HFFc6 (cell line): ENCODE results near the gene ROMO1. TPM values are rescaled to one million over a fixed set of nuclear protein-coding genes. Genes with fewer than 3 reads are reported as not detected.
A peak's percentile ranks its signal among the peaks of the same experiment; 100 is the strongest.

Source experiments
- DNase-seq: peaks from one replicate; pipeline ENCODE4 v3.0.0-alpha.2; 2018
- H3K27ac Mint-ChIP-seq: 2 replicates; pipeline ENCODE4 v1.8.0; 2020; ENCODE audit warnings: mild to moderate bottlenecking, mixed read lengths
- H3K27me3 Mint-ChIP-seq: 2 replicates; pipeline ENCODE4 v1.8.0; 2021; ENCODE audit warnings: mild to moderate bottlenecking, moderate library complexity, mixed read lengths; ENCODE audit not compliant: insufficient read depth
- H3K36me3 Mint-ChIP-seq: 2 replicates; pipeline ENCODE4 v1.8.0; 2021; ENCODE audit warnings: low read depth, mixed read lengths
- H3K4me1 Mint-ChIP-seq: 2 replicates; pipeline ENCODE4 v1.8.0; 2020; ENCODE audit warnings: low read depth, mixed read lengths
- H3K4me3 Mint-ChIP-seq: 2 replicates; pipeline ENCODE4 v1.8.0; 2020; ENCODE audit warnings: mild to moderate bottlenecking, moderate library complexity, mixed read lengths
- H3K9me3 Mint-ChIP-seq: 2 replicates; pipeline ENCODE4 v1.8.0; 2020; ENCODE audit warnings: mild to moderate bottlenecking, mixed read lengths
- total RNA-seq, 6 experiments: library from RNA; stranded (reverse); fragmentation: NEBNext Ultra II Directional; extraction: Animal tissue kit (Norgen Biotek cat#: 25700); gene quantifications; 2 replicates in 1 of 6; 3 replicates in 5 of 6; pipeline ENCODE4 v1.2.3, GENCODE V29; 2021
- TF ChIP-seq, protein P1 (sequence below): fragments of 200-600 bp; sonication (generic); IDR thresholded peaks from 2 replicates; pipeline ENCODE4 v1.5.0; 2021; ENCODE audit warnings: antibody characterized with exemption, mild to moderate bottlenecking

The ROMO1 gene
- total RNA-seq, 6 experiments from 2014 or later, result 158 to 236 (median 195) TPM

DNA sequence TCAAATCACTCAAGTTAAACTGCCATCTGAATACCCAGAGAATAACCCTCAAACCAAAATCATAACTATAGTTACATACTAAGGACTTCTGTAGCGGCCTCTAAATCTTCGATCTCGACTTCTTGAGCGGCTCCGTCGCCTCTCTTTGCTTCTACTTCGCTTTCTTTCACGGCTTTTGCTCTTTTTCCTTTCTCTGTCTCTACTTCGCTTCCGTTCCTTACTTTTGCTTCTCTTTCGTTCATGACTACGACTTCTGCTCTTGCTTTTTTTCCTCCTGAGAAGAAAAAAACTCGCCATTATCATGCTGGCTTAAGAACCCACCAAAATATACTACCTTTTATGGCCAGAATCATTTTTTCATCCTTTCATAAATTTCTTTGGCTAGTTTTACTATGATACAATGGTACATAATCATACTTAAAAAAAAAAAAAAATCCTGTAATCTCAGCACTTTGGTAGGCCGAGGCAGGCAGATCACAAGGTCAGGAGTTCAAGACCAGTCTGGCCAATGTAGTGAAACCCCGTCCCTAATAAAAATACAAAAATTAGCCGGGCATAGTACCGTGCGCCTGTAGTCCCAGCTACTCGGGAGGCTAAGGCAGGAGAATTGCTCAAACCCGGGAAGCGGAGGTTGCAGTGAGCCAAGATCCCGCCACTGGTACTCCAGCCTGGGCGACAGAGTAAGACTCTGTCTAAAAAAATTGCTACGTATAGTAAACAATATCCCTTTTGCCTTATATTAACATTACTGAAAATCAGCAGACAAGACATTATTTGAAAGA is 32.8 kb downstream of the ROMO1 start:
- H3K27me3 Mint-ChIP-seq, result peaks cover 8% of the 10 kb centered on the region
- H3K4me1 Mint-ChIP-seq, result peaks cover 48% of the 10 kb centered on the region
- TF ChIP-seq, protein P1, sequence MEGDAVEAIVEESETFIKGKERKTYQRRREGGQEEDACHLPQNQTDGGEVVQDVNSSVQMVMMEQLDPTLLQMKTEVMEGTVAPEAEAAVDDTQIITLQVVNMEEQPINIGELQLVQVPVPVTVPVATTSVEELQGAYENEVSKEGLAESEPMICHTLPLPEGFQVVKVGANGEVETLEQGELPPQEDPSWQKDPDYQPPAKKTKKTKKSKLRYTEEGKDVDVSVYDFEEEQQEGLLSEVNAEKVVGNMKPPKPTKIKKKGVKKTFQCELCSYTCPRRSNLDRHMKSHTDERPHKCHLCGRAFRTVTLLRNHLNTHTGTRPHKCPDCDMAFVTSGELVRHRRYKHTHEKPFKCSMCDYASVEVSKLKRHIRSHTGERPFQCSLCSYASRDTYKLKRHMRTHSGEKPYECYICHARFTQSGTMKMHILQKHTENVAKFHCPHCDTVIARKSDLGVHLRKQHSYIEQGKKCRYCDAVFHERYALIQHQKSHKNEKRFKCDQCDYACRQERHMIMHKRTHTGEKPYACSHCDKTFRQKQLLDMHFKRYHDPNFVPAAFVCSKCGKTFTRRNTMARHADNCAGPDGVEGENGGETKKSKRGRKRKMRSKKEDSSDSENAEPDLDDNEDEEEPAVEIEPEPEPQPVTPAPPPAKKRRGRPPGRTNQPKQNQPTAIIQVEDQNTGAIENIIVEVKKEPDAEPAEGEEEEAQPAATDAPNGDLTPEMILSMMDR, result no peak
- DNase-seq, result no peak
- H3K9me3 Mint-ChIP-seq, result peaks cover 5% of the 10 kb centered on the region; the same call in 1 of the 2 replicates
- H3K4me3 Mint-ChIP-seq, result peak overlapping the region; percentile 67; the same call in 1 of the 2 replicates
- H3K36me3 Mint-ChIP-seq, result peaks cover 45% of the 10 kb centered on the region
- peak overlapping the region; percentile 49; the same call in 1 of the 2 replicates for H3K27ac Mint-ChIP-seq

DNA sequence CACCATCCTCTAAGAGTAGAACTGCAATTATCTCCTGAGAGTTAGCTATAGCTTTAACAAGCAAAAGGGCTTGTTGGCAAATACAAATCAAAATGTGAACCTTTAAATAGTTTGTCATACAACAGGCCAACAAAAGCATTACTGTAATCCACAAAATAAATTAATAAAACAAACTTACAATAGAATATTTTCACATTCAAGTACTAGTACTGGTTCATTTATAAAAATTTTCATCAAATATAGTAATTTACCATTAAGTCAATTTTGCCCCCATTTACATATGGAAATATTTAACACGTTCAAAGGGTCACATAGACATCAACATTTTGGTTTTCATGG is 33.4 kb downstream of the ROMO1 start:
- Mint-ChIP-seq H3K27me3 (peaks cover 8% of the 10 kb centered on the region), H3K36me3 (peaks cover 45% of the 10 kb centered on the region), H3K4me3 (no peak overlapping the region; the same call in 1 of the 2 replicates), H3K27ac (peak overlapping the region; percentile 48), H3K9me3 (peaks cover 5% of the 10 kb centered on the region; the same call in 1 of the 2 replicates), H3K4me1 (peaks cover 48% of the 10 kb centered on the region)
- no peak for DNase-seq
- TF ChIP-seq, protein P1, result no peak

- peaks cover 5% of the 10 kb centered on the region; the same call in 1 of the 2 replicates for H3K9me3 Mint-ChIP-seq
- H3K27me3 Mint-ChIP-seq, result peaks cover 8% of the 10 kb centered on the region; the same call in 1 of the 2 replicates
- H3K36me3 Mint-ChIP-seq, result peaks cover 59% of the 10 kb centered on the region
- DNase-seq, result no peak
- H3K4me3 Mint-ChIP-seq, result peak overlapping the region; percentile 18
- TF ChIP-seq, protein P1, result no peak
- peaks cover 60% of the 10 kb centered on the region for H3K4me1 Mint-ChIP-seq
- H3K27ac Mint-ChIP-seq, result peak overlapping the region; percentile 14; the same call in 1 of the 2 replicates
Measured at GRCh38 chr20:35734374-35734773, 35.2 kb downstream of the ROMO1 start.

DNA sequence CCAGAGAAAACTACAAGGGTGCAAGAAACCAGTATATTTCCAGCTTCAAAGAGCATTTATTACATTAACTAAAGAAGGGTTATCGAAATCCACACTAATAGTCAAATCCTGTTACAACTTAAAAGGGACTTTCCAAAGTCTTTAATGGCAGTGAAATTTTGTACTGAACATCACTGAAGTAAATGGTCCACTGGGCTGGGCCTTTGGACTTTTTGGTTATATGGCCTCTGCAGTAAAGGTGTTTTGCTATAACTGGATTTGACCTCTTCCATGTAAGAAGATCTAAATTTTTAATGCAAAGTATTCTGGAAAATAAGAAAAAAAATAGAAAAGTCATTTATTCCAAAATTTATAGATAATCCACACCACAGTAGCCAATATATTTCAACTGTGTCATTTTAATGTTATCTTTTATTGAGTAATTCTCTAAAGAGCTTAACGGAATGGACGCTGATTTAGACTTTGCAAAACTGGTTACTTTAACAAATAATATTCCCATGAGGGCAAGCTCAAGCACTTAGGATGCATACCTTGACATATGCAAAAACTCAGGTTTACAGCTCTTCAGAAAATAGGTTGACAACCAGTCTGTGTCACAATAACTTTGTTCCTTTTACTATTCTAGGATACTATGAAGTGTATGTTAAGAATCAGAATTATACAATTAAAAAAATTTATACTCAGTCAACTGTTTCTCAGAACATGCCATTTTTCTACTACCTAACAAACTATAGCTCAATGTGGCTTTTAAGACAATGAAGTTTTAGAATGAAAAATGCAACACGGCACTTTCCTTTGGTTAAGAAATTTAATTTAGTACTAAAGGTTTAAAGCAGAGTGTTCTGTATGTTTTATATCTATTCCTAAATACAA is 35.8 kb downstream of the ROMO1 start:
- TF ChIP-seq, protein P1, result no peak
- H3K9me3 Mint-ChIP-seq, result peaks cover 5% of the 10 kb centered on the region; the same call in 1 of the 2 replicates
- peaks cover 8% of the 10 kb centered on the region; the same call in 1 of the 2 replicates for H3K27me3 Mint-ChIP-seq
- H3K36me3 Mint-ChIP-seq, result peaks cover 59% of the 10 kb centered on the region
- DNase-seq, result no peak
- peaks cover 61% of the 10 kb centered on the region for H3K4me1 Mint-ChIP-seq
- H3K27ac Mint-ChIP-seq, result peak overlapping the region; percentile 14
- peak overlapping the region; percentile 18 for H3K4me3 Mint-ChIP-seq

- peaks cover 5% of the 10 kb centered on the region; the same call in 1 of the 2 replicates for H3K9me3 Mint-ChIP-seq
- peak overlapping the region; percentile 7; the same call in 1 of the 2 replicates for H3K4me3 Mint-ChIP-seq
Measured at GRCh38 chr20:35735826-35736470, 36.7 kb downstream of the ROMO1 start.

More at GRCh38 chr20:35735826-35736470, 36.7 kb downstream of the ROMO1 start:
- no peak for DNase-seq
- H3K27me3 Mint-ChIP-seq, result peaks cover 8% of the 10 kb centered on the region; the same call in 1 of the 2 replicates
- H3K4me1 Mint-ChIP-seq, result peaks cover 58% of the 10 kb centered on the region
- TF ChIP-seq, protein P1, result no peak
- peak overlapping the region; percentile 26; the same call in 1 of the 2 replicates for H3K27ac Mint-ChIP-seq
- peaks cover 66% of the 10 kb centered on the region for H3K36me3 Mint-ChIP-seq
